HG02759 (cell line): ENCODE data around the gene FAU.
A peak's percentile ranks its signal among the peaks of the same experiment; 100 is the strongest.

ENCODE experiments used
- ATAC-seq: cut with Tn5 transposase; IDR thresholded peaks from one replicate; pipeline ENCODE4 v1.9.1; 2021; ENCODE audit warnings: mild to moderate bottlenecking, moderate library complexity; ENCODE audit not compliant: unreplicated experiment

The FAU gene

DNA sequence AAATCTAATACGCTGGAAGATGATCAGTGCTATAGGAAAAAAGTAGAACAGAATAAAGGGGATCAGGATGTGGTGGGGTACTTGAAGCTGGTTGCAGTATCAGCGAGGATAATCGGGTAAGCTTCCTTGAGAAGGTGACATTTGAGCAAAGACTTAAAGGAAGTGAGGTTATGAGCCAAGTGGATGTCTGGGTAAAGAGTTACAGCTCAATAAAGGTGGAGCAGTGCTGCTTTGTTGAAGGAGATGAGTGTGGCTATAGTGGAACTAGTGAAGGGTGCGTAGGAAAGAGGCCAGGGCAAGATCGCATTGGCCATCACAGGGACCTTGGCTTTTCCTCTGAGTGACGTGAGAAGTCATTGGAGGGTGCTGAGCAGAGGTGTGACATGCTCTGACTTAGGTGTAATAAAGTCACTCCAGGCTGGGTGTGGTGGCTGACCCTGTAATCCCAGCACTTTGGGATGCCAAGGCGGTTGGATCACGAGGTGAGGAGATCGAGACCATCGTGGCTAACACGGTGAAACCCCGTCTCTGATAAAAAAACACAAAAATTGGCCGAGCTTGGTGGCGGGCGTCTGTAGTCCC lies 14.7 kb upstream of the FAU start:
- ATAC-seq, result no peak

DNA sequence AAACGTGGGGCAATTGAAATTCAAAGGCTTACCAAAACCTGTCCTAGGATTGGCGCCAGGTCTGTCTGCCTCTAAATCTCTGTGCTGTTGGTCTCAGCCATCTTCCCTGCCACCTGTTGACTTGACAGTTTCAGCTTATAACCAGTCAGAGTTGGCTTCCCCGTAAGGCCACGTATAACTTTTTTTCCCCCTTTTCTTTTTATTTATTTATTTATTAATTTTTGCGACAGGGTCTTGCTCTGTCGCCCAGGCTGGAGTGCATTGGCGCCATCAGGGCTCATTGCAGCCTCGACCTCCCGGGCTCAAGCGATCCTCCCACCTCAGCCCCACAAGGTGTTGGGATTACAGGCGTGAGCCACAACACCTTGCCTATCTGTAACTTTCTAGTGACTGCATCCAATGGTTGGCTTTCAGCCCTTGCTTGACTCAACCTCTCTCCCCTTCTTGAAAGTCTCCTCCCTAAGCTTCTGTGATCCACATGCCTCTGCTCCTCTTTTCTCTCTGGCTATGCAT lies 13.8 kb upstream of the FAU start:
- ATAC-seq, result no peak

- peak; percentile 59 for ATAC-seq
These were observed 13.2 kb upstream of the FAU start for GRCh38 chr11:65134952-65135632.

DNA sequence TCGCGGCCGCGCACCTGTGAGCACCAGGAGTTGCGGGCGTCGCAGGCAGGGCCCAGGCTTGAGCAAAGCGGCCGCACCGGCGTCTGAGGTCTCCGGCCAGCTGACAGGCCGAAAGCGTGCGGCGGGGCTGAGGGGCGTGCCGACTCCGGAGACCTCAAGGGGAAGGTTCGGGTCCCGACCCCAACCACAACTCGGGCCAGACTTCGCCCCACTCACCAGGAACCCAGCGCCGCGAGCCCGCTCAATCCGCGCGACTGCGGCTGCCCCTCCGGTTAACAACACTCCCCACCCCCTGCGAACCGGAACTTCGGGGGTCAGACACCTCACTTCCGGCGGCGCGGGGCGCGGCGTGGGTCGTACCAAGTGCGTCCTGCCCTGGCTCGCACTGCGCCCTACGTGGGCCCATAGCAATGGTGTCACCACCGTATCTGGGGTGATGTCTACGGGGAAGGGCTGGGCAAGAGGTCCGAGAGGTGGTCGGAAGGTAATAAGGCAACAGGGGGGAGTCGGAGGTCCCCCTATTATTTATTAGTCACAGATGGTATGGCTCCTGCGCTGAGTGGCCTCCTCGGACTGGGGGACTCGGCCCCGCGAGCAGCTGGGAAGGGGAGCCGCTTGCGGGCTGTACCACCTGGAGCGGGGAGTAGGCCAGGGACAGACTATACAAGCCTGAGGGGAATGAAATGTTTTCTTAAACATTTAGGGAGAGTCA lies 12.5 kb upstream of the FAU start, which contains the start of gene SYVN1:
Gene SYVN1, minus strand, starts transcription at position 280 of the 712 bp plus-strand sequence. CDS start 918 bp downstream, outside the sequence.
- ATAC-seq, result peak; percentile 64

DNA sequence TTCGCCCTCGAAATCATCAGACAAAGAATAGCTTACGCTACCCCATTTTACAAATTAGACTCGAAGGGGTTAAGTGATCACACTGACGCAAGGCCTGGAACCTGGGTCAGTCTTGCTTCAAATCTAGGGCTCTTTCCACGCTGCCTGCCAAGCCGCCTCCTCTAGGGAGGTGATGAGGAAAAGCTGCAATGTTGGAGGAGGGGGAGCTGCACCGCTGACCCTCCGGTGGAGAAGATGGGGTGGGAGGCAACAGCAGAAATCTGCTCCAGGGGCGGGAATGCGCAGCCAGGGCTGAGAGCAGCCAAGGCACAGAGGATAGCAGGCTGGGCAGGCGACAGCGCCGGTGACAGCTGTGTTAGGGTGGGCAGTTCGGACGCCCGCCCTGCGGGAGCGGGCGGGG lies 11.8 kb upstream of the FAU start:
- ATAC-seq, result no peak

DNA sequence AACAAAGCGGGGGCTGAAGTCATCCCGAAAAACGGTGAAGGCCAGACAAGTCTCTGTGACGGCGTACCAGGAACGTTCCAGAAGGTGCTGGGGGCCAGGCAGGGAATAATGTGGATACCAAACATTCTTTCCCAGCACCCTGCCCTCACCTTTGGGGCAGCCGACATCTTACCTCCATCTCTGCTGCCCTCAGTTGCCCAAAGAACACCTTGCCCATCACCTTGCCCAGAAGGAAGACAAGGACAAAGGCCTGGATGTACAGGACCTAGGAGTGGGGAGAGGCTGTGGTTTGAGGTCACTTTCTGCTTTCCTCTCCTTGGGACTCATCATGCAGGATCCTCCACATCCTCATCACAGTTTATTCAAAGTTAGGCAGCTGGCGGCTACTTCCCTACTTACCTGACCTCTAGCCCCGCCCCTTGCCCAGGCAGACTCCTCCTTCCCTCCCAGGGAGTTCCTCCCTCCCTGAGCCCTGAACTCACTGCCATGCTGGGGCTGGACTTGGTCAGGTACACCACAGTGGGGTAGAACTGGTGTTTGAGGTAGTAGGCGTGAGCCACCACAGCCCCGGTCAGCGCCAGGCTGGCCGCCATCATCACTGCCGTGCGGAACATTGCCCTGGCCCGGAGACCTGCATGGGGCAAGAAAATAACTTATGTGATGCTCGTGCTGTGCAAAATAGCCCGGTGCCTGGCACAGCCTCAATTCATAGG lies 11.2 kb upstream of the FAU start:
- no peak for ATAC-seq

GRCh38 chr11:65132238-65132987 lies 10.5 kb upstream of the FAU start:
- ATAC-seq, result peak; percentile 44

DNA sequence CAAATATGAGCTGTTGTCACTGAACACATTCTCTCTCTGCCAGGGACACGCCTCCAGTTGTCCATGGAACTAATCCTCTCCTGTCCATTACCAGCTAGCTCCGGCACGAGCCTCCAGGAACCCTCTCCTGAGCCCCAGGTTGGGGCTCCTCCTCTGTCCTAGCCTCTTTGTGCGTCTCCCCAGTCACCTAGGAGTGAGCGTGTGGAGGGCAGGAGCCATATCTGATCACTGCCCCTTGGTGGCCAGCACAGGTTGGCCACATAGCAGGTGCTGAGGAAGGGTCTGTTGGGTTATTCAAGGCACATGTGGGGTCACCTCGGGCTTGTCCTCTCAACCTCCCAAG lies 9.9 kb upstream of the FAU start:
- no peak for ATAC-seq

DNA sequence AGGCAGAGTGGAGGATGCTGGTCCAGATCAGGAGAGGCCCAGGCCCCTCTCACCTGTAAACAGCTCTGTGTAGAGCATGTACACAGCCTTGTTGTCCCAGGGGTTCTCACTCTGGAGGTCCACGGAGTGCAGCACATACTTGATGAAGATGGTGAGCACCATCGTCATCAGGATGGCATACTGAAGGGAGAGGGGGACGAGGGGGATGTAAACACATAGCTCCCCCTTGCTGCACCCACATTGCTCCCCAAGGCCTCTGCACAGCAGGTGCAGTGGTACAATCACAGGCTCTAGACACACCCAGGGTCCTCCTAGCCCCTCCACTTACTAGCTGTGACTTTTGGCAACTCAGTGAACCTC lies 9.5 kb upstream of the FAU start:
- ATAC-seq, result no peak

GRCh38 chr11:65130631-65131416 lies 8.9 kb upstream of the FAU start:
- no peak for ATAC-seq

DNA sequence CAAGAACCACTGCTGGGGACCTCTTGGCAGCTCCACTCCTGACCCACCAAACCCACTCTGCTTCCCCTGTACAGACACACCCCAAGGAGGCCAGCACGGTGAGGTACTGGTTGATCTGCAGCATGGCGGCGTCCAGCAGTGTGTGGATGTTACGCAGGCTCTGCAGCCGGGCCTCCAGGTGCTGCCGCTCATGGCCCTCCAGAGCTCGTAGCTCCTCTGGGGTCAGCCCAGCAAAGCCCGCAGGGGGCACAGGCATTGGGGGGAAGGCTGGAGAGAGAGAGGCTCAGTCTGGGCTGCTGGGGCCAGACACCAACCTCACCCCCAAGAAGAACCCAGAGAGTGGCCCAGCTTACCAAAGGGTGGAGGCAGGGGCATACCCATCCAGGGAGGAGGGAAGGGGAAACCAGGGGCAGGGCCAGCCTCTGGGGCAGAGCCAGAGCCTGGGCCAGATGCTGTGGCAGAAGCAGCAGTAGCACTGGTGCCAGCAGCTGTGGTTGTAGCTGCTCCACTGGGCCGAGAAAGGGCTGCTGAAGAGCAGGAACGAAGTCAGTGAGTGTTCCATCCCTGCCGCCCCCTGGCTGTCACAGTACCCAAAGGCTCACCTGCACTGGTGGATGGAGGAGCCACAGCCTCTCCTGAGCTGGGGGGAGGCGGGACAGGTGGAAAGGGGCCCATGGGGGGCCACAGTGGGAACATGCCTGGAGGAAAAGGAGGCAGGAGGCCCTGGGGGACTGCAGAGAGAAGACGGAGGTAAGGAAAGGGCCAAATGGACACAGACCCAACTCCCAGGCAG lies 7.9 kb upstream of the FAU start:
- no peak for ATAC-seq

GRCh38 chr11:65128182-65129145 lies 6.5 kb upstream of the FAU start:
- ATAC-seq, result no peak

- ATAC-seq, result no peak
These were observed 5.7 kb upstream of the FAU start for GRCh38 chr11:65127473-65128181.

GRCh38 chr11:65126624-65127274 lies 4.8 kb upstream of the FAU start:
- no peak for ATAC-seq

GRCh38 chr11:65125197-65126056 lies 3.5 kb upstream of the FAU start:
- no peak for ATAC-seq
